ENCODE measurements around the gene CIITA.
A peak's percentile ranks its signal among the peaks of the same experiment; 100 is the strongest.

The CIITA gene

GRCh38 chr16:10849736-10850477, 27.1 kb upstream of the CIITA start:
- DNase-seq (ENCODE audit: low read depth, low spot score), result no peak
- no peak overlapping the region for H3K27ac ChIP-seq

GRCh38 chr16:10850478-10850850, 26.5 kb upstream of the CIITA start:
- no peak overlapping the region for H3K27ac ChIP-seq
- no peak for DNase-seq (ENCODE audit: low read depth, low spot score)

- H3K27ac ChIP-seq, result no peak overlapping the region
- no peak for DNase-seq (ENCODE audit: low read depth, low spot score)
These were observed 25.5 kb upstream of the CIITA start for GRCh38 chr16:10851512-10851911.

- DNase-seq (ENCODE audit: low read depth, low spot score), result no peak
- no peak overlapping the region for H3K27ac ChIP-seq
These were observed 24.7 kb upstream of the CIITA start for GRCh38 chr16:10852286-10852685.

GRCh38 chr16:10852948-10853347, 24.1 kb upstream of the CIITA start:
- no peak overlapping the region for H3K27ac ChIP-seq

GRCh38 chr16:10856042-10856441, 21.0 kb upstream of the CIITA start:
- H3K27ac ChIP-seq, result no peak overlapping the region
- no peak for DNase-seq (ENCODE audit: low read depth, low spot score)

More at GRCh38 chr16:10852948-10853347, 24.1 kb upstream of the CIITA start:
- DNase-seq (ENCODE audit: low read depth, low spot score), result no peak

- no peak for DNase-seq (ENCODE audit: low read depth, low spot score)
- H3K27ac ChIP-seq, result no peak overlapping the region
These were observed 18.8 kb upstream of the CIITA start for GRCh38 chr16:10858203-10858602.

- no peak for DNase-seq (ENCODE audit: low read depth, low spot score)
These were observed 18.0 kb upstream of the CIITA start for GRCh38 chr16:10859020-10859419.

GRCh38 chr16:10859658-10860057, 17.3 kb upstream of the CIITA start:
- DNase-seq (ENCODE audit: low read depth, low spot score), result peak; percentile 66
- H3K27ac ChIP-seq, result peak overlapping the region; percentile 24

More at GRCh38 chr16:10859020-10859419, 18.0 kb upstream of the CIITA start:
- no peak overlapping the region for H3K27ac ChIP-seq

GRCh38 chr16:10862438-10862837, 14.6 kb upstream of the CIITA start:
- peak; percentile 94 for DNase-seq (ENCODE audit: low read depth, low spot score)
- H3K27ac ChIP-seq, result peak overlapping the region; percentile 49

- H3K27ac ChIP-seq, result no peak overlapping the region
- DNase-seq (ENCODE audit: low read depth, low spot score), result no peak
These were observed 10.7 kb upstream of the CIITA start for GRCh38 chr16:10865991-10866966.

GRCh38 chr16:10867199-10867598, 9.8 kb upstream of the CIITA start:
- DNase-seq (ENCODE audit: low read depth, low spot score), result no peak
- no peak overlapping the region for H3K27ac ChIP-seq

- no peak overlapping the region for H3K27ac ChIP-seq
These were observed 8.9 kb upstream of the CIITA start for GRCh38 chr16:10868104-10868595.

GRCh38 chr16:10868596-10869469, 8.2 kb upstream of the CIITA start:
- no peak overlapping the region for H3K27ac ChIP-seq
- no peak for DNase-seq (ENCODE audit: low read depth, low spot score)

More at GRCh38 chr16:10868104-10868595, 8.9 kb upstream of the CIITA start:
- DNase-seq (ENCODE audit: low read depth, low spot score), result no peak

- H3K27ac ChIP-seq, result no peak overlapping the region
These were observed 6.7 kb upstream of the CIITA start for GRCh38 chr16:10870137-10870776.

GRCh38 chr16:10870808-10871156, 6.2 kb upstream of the CIITA start:
- DNase-seq (ENCODE audit: low read depth, low spot score), result no peak
- H3K27ac ChIP-seq, result peak overlapping the region; percentile 67

More at GRCh38 chr16:10870137-10870776, 6.7 kb upstream of the CIITA start:
- no peak for DNase-seq (ENCODE audit: low read depth, low spot score)

- peak overlapping the region; percentile 67 for H3K27ac ChIP-seq
- DNase-seq (ENCODE audit: low read depth, low spot score), result peak; percentile 55
These were observed 5.6 kb upstream of the CIITA start for GRCh38 chr16:10871157-10871991.

- no peak overlapping the region for H3K27ac ChIP-seq
- DNase-seq (ENCODE audit: low read depth, low spot score), result no peak
These were observed 687 bp upstream of the CIITA start for GRCh38 chr16:10876315-10876714.

- no peak overlapping the region for H3K27ac ChIP-seq
- no peak for DNase-seq (ENCODE audit: low read depth, low spot score)
These were observed 507 bp downstream of the CIITA start for GRCh38 chr16:10877472-10877946.
